Esophagus muscularis mucosa (tissue), 4 donors: ENCODE data around the gene MPHOSPH6. TPM values are rescaled to one million over a fixed set of nuclear protein-coding genes. Genes with fewer than 3 reads are reported as not detected.

Source experiments
- DNase-seq: peaks from one replicate; pipeline ENCODE4 v3.0.0-alpha.2; 2017; ENCODE audit errors: extremely low spot score
- H3K27ac ChIP-seq, 4 donors: fragments of 200-600 bp; sonication (generic); replicated peaks in 1 of 4; 1 replicate in 3 of 4; 2 replicates in 1 of 4; pipeline ENCODE4 v1.5.1; 2016 to 2019; ENCODE audit warnings: mild to moderate bottlenecking in 1 of 4
- H3K27me3 ChIP-seq, 4 donors: fragments of 200-600 bp; sonication (generic); one replicate each; pipeline versions ENCODE4 v1.5.1 to v1.6.0; 2016 to 2019
- H3K36me3 ChIP-seq, 4 donors: fragments of 200-600 bp; sonication (generic); one replicate each; pipeline ENCODE4 v1.5.1; 2016 to 2019
- H3K4me1 ChIP-seq, 4 donors: fragments of 200-600 bp; sonication (generic); one replicate each; pipeline ENCODE4 v1.5.1; 2016 to 2019
- H3K4me3 ChIP-seq, 4 donors: fragments of 200-600 bp; sonication (generic); 1 replicate in 2 of 4; 2 replicates in 2 of 4; pipeline ENCODE4 v1.5.1; 2016 to 2019; ENCODE audit warnings: mild to moderate bottlenecking in 4 of 4, moderate library complexity in 1 of 4
- H3K9me3 ChIP-seq, 4 donors: fragments of 200-600 bp; sonication (generic); 1 replicate in 3 of 4; 2 replicates in 1 of 4; pipeline ENCODE4 v1.5.1; 2016 to 2019
- CTCF ChIP-seq, 3 experiments: fragments of 200-600 bp in 2 of 3; fragments of 450-650 bp in 1 of 3; sonication (generic) in 2 of 3; IDR thresholded peaks; one replicate each; pipeline ENCODE4 v1.5.1; 2017 to 2019; ENCODE audit warnings: antibody characterized with exemption in 3 of 3, mild to moderate bottlenecking in 2 of 3, moderate library complexity in 1 of 3
- EP300 ChIP-seq: sonication (generic); formaldehyde crosslinking; IDR thresholded peaks from one replicate; pipeline ENCODE4 v1.6.1; 2017; ENCODE audit warnings: antibody characterized with exemption
- POLR2A ChIP-seq: fragments of 450-650 bp; IDR thresholded peaks from one replicate; pipeline ENCODE4 v1.6.1; 2017; ENCODE audit warnings: antibody characterized with exemption, moderate library complexity, mild to moderate bottlenecking, low read depth
- POLR2AphosphoS5 ChIP-seq, 2 donors: sonication (generic); formaldehyde crosslinking; IDR thresholded peaks; one replicate each; pipeline ENCODE4 v1.6.1; 2017; ENCODE audit warnings: antibody characterized with exemption in 2 of 2
- WGBS: methylation state at CpG from one replicate; pipeline ENCODE4 v1.1.5; 2018; 5-methylcytosine and 5-hydroxymethylcytosine counted together
- intact Hi-C: fragments of 100-400 bp; cut with DNase I; formaldehyde crosslinking; loops from one replicate; pipeline ENCODE4 v1.15.1; 2023
- total RNA-seq, 4 donors: library from RNA; depleted of rRNA; stranded (reverse); fragments of >200 nt; gene quantifications; one replicate each; pipeline versions ENCODE4 v1.1.0 to v1.2.1, GENCODE V29; 2016

MPHOSPH6 gene
- total RNA-seq, 4 donors from 2014 or later, result 7.2 to 26.2 (median 12.6) TPM

GRCh38 chr16:82178352-82178751 lies 8.3 kb upstream of the MPHOSPH6 start:
- 81% methylated on average over 2 of the region's 2 CpGs for WGBS
- H3K4me1 ChIP-seq, result no peaks in the 10 kb centered on the region

GRCh38 chr16:82177555-82177954 lies 7.5 kb upstream of the MPHOSPH6 start:
- Histone ChIP-seq H3K4me3 (no peak overlapping the region), H3K27me3 (no peaks in the 10 kb centered on the region), H3K9me3 (no peaks in the 10 kb centered on the region), H3K27ac (no peak overlapping the region), H3K4me1 (no peaks in the 10 kb centered on the region), H3K36me3 (no peaks in the 10 kb centered on the region)
- DNase-seq, result no peak
- intact Hi-C loops, result no loop called here
- TF ChIP-seq POLR2A, result no peak
- TF ChIP-seq POLR2AphosphoS5 (IDR thresholded peaks at IDR 0.05), result no peak
- TF ChIP-seq CTCF (IDR thresholded peaks at IDR 0.05), result no peak
- TF ChIP-seq EP300, result no peak
- WGBS, result 85% methylated on average over 4 of the region's 4 CpGs

More at GRCh38 chr16:82178352-82178751, 8.3 kb upstream of the MPHOSPH6 start:
- Histone ChIP-seq H3K27me3 (no peaks in the 10 kb centered on the region), H3K4me3 (no peak overlapping the region), H3K36me3 (no peaks in the 10 kb centered on the region), H3K9me3 (no peaks in the 10 kb centered on the region), H3K27ac (no peak overlapping the region)
- no peak for DNase-seq
- TF ChIP-seq POLR2A, result no peak
- no peak for TF ChIP-seq EP300
- no peak for TF ChIP-seq CTCF (IDR thresholded peaks at IDR 0.05)
- no peak for TF ChIP-seq POLR2AphosphoS5 (IDR thresholded peaks at IDR 0.05)
- intact Hi-C loops, result no loop called here

GRCh38 chr16:82176204-82176603 lies 6.2 kb upstream of the MPHOSPH6 start:
- H3K27ac ChIP-seq, result no peak overlapping the region
- no peaks in the 10 kb centered on the region for H3K36me3 ChIP-seq
- H3K9me3 ChIP-seq, result no peaks in the 10 kb centered on the region
- peaks cover 0 to 10% (median 0%) of the 10 kb centered on the region in 4 donors for H3K27me3 ChIP-seq
- H3K4me3 ChIP-seq, result no peak overlapping the region
- peaks cover 0 to under 1% (median 0%) of the 10 kb centered on the region in 4 donors for H3K4me1 ChIP-seq
- DNase-seq, result no peak
- TF ChIP-seq POLR2A, result no peak
- 89% methylated on average over 3 of the region's 3 CpGs for WGBS
- intact Hi-C loops, result no loop called here

GRCh38 chr16:82175627-82176026 lies 5.6 kb upstream of the MPHOSPH6 start:
- intact Hi-C loops, result no loop called here
- no peak overlapping the region for H3K27ac ChIP-seq
- H3K9me3 ChIP-seq, result no peaks in the 10 kb centered on the region
- peaks cover under 1 to 7% (median 4%) of the 10 kb centered on the region in 4 donors for H3K4me1 ChIP-seq
- DNase-seq, result no peak
- peaks cover 0 to 11% (median 0%) of the 10 kb centered on the region in 4 donors for H3K27me3 ChIP-seq
- TF ChIP-seq POLR2A (no peak), POLR2AphosphoS5 (IDR thresholded peaks at IDR 0.05) (no peak), EP300 (no peak), CTCF (IDR thresholded peaks at IDR 0.05) (no peak)
- WGBS, result 70% methylated on average over 4 of the region's 4 CpGs
- no peaks in the 10 kb centered on the region for H3K36me3 ChIP-seq
- H3K4me3 ChIP-seq, result no peak overlapping the region

GRCh38 chr16:82167670-82168069 lies 2.4 kb downstream of the MPHOSPH6 start:
- H3K9me3 ChIP-seq, result no peaks in the 10 kb centered on the region
- WGBS, result 86% methylated on average over 5 of the region's 5 CpGs
- H3K4me3 ChIP-seq, result no peak overlapping the region

More at GRCh38 chr16:82167670-82168069, 2.4 kb downstream of the MPHOSPH6 start:
- H3K4me1 ChIP-seq, result peaks cover 11 to 29% (median 24%) of the 10 kb centered on the region in 4 donors
- TF ChIP-seq EP300 (no peak), CTCF (IDR thresholded peaks at IDR 0.05) (no peak), POLR2AphosphoS5 (IDR thresholded peaks at IDR 0.05) (no peak), POLR2A (no peak)
- peaks cover 7 to 26% (median 14%) of the 10 kb centered on the region in 4 donors for H3K36me3 ChIP-seq
- no peak for DNase-seq
- intact Hi-C loops, result no loop called here
- peaks cover 0 to 11% (median 0%) of the 10 kb centered on the region in 4 donors for H3K27me3 ChIP-seq
- no peak overlapping the region for H3K27ac ChIP-seq
